HG03135 (cell line): Measurements from ENCODE around the gene CYP19A1.
"Not testable (repeated sequence)": the region's sequence is repeated elsewhere in the genome, so short reads cannot be mapped to it uniquely, and the experiment has no call there.

Source experiments
- ATAC-seq: cut with Tn5 transposase; IDR thresholded peaks from one replicate; pipeline ENCODE4 v1.9.1; 2021; ENCODE audit warnings: mild to moderate bottlenecking, moderate library complexity; ENCODE audit not compliant: unreplicated experiment

The CYP19A1 gene

GRCh38 chr15:51302480-51302879, 35.9 kb downstream of the CYP19A1 start:
- ATAC-seq: no peak

- no peak for ATAC-seq
These were observed 39.0 kb downstream of the CYP19A1 start for GRCh38 chr15:51299187-51300015.

GRCh38 chr15:51298620-51299019, 39.8 kb downstream of the CYP19A1 start:
- no peak for ATAC-seq

GRCh38 chr15:51290720-51291119, 47.7 kb downstream of the CYP19A1 start:
- no peak for ATAC-seq

- ATAC-seq: no peak
These were observed 49.1 kb downstream of the CYP19A1 start for GRCh38 chr15:51289290-51289689.

- ATAC-seq: no peak
These were observed 50.0 kb downstream of the CYP19A1 start for GRCh38 chr15:51288143-51289065.

- no peak for ATAC-seq
These were observed 51.6 kb downstream of the CYP19A1 start for GRCh38 chr15:51286816-51287215.

GRCh38 chr15:51285399-51285798, 53.0 kb downstream of the CYP19A1 start:
- no peak for ATAC-seq

- ATAC-seq: no peak
These were observed 53.5 kb downstream of the CYP19A1 start for GRCh38 chr15:51284871-51285270.

- ATAC-seq: no peak
These were observed 55.4 kb downstream of the CYP19A1 start for GRCh38 chr15:51283026-51283425.

GRCh38 chr15:51282241-51282640, 56.2 kb downstream of the CYP19A1 start:
- not testable (repeated sequence) for ATAC-seq

- ATAC-seq: no peak
These were observed 56.9 kb downstream of the CYP19A1 start for GRCh38 chr15:51281368-51281967.

- ATAC-seq: no peak
These were observed 57.6 kb downstream of the CYP19A1 start for GRCh38 chr15:51280838-51281237.

GRCh38 chr15:51279391-51279790, 59.0 kb downstream of the CYP19A1 start:
- no peak for ATAC-seq

- ATAC-seq: no peak
These were observed 61.3 kb downstream of the CYP19A1 start for GRCh38 chr15:51277101-51277500.

- ATAC-seq: no peak
These were observed 63.4 kb downstream of the CYP19A1 start for GRCh38 chr15:51274956-51275355.

- no peak for ATAC-seq
These were observed 67.7 kb downstream of the CYP19A1 start for GRCh38 chr15:51270706-51271105.

- ATAC-seq: no peak
These were observed 68.9 kb downstream of the CYP19A1 start for GRCh38 chr15:51269496-51269895.

GRCh38 chr15:51267703-51268083, 70.7 kb downstream of the CYP19A1 start:
- no peak for ATAC-seq

GRCh38 chr15:51267051-51267702, 71.2 kb downstream of the CYP19A1 start:
- ATAC-seq: no peak

- no peak for ATAC-seq
These were observed 71.7 kb downstream of the CYP19A1 start for GRCh38 chr15:51266656-51267050.
